Keratinocyte (primary cell): Measurements from ENCODE around the gene RBM3.

Experiments
- EZH2 ChIP-seq: IDR thresholded peaks from one replicate; pipeline ENCODE4 v1.6.1; 2012; ENCODE audit warnings: inconsistent platforms, mild to moderate bottlenecking, low read length, moderate library complexity
- TF ChIP-seq, protein P1 (sequence below), 3 experiments: IDR thresholded peaks in 1 of 3; conservative IDR thresholded peaks in 1 of 3; optimal IDR thresholded peaks in 1 of 3; 2 replicates in 2 of 3; 3 replicates in 1 of 3; pipeline versions ENCODE3 to v1.5.1; 2011; ENCODE audit warnings: low read length in 3 of 3, mild to moderate bottlenecking in 3 of 3, moderate library complexity in 2 of 3, control low read depth in 1 of 3, inconsistent platforms in 1 of 3; ENCODE audit not compliant: insufficient read depth in 2 of 3; ENCODE audit errors: extremely low read depth in 1 of 3

DNA sequence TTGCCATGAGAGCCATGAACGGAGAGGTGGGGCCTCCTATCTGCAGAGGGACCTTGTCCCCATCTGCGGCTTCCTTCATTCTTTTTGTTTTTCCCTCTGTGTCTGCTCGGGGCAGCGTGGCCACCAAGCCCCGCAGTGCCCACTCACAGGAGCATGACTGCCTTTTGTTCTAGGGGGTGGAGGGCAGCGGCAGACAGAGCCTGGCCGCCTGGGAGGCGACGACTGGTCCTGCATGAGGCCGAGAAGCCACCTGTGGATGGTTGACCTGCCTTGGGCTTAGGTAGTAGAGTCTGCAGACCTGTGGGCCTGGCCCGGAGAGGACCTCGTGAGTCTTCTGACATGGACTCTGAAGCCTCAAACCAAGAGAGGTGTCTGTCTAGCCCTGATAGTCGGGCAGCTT lies 1.4 kb downstream of the RBM3 start:
- TF ChIP-seq, protein P1, sequence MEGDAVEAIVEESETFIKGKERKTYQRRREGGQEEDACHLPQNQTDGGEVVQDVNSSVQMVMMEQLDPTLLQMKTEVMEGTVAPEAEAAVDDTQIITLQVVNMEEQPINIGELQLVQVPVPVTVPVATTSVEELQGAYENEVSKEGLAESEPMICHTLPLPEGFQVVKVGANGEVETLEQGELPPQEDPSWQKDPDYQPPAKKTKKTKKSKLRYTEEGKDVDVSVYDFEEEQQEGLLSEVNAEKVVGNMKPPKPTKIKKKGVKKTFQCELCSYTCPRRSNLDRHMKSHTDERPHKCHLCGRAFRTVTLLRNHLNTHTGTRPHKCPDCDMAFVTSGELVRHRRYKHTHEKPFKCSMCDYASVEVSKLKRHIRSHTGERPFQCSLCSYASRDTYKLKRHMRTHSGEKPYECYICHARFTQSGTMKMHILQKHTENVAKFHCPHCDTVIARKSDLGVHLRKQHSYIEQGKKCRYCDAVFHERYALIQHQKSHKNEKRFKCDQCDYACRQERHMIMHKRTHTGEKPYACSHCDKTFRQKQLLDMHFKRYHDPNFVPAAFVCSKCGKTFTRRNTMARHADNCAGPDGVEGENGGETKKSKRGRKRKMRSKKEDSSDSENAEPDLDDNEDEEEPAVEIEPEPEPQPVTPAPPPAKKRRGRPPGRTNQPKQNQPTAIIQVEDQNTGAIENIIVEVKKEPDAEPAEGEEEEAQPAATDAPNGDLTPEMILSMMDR (optimal IDR thresholded peaks at IDR 0.05 in 1 of 3, IDR thresholded peaks at IDR 0.05 in 1 of 3, conservative IDR thresholded peaks at IDR 0.05 in 1 of 3; ENCODE audit: extremely low read depth in 1 of 3, insufficient read depth in 2 of 3, low read length in 3 of 3), result no peak
- no peak for TF ChIP-seq EZH2
